EL (cell line): ENCODE data around the gene KIAA0319L.
A peak's percentile ranks its signal among the peaks of the same experiment; 100 is the strongest.
"Not testable (repeated sequence)": the region's sequence is repeated elsewhere in the genome, so short reads cannot be mapped to it uniquely, and the experiment has no call there.

ENCODE experiments used
- DNase-seq: peaks from one replicate; pipeline ENCODE4 v3.0.0-alpha.2; 2016

KIAA0319L gene

GRCh38 chr1:35481229-35481628, 76.0 kb downstream of the KIAA0319L start:
- DNase-seq: no peak

- DNase-seq: no peak
These were observed 79.3 kb downstream of the KIAA0319L start for GRCh38 chr1:35477870-35478269.

DNA sequence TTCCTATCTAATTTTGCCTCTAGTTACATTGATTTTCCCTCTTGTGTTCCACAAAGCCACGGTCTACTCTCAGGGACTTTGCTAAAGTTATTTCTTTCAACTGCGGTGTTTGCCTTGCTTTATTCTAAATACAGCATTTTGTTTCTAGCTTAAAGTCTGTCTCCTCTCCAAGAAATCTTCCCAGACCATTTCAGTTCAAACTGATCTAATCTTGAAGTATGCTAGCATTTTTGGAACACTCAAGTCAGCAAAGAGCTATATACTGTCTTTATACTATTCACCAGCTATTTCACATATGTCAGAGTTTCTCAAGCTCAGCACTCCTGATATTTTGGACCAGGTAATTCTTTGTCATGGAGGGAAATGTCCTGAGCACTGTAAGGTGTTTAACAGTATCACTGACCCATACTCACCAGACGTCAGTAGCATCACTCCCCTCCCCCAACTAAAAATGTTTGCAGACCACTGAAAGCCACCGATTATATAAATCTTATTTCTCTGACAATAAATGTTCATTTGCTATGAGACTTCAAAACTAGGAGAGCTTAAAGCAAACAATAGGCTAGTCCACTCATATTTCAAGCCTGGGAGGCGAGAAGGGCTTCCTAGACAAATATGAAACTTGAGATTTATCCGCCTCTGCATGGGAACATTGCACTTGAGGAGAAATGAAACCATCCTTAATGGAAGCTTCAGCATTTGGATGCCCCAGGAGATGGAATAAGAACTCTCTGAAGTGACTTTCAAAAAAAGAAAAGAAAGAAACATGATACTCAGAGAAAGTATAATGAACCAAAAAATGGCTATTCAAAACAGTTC, 81.1 kb downstream of the KIAA0319L start:
- no peak for DNase-seq

DNA sequence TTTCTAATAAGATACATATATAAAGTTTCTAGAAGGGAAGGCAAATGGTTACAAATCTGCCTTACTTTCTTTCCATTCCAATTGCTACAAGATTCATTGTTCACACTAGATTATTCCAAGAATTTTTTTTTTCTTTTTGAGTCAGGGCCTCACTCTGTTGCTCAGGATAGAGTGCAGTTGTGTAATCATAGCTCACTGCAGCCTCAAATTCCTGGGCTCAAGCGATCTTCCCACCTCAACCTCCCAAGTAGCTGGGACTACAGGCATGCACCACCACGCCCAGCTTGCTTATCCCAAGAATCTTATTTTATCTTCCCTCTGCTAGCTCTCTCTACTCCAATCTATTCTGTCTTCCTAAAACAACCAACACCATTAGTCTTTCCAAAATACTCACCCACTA, 81.8 kb downstream of the KIAA0319L start:
- DNase-seq: no peak

GRCh38 chr1:35473216-35473615, 84.0 kb downstream of the KIAA0319L start:
- DNase-seq: not testable (repeated sequence)

GRCh38 chr1:35470977-35471613, 86.1 kb downstream of the KIAA0319L start:
- DNase-seq: no peak

DNA sequence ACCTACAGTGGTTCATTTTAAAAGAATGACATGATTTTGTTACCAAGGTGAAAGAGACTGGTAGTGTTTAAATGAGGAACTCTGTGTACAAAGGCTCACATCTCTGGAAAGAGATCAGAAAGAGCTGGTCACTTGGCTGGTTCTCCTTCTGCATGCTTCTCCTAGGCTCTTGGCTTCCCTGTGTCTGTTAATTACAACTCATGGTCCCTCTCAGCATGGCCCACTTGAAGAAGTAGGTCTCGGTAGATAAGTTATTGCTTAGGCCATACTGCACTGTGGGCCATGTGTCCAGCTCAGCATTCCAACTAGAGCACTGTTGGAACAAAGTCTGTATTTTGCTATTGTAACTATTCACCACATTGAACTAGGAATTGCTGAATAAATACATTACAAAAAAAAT, 91.1 kb downstream of the KIAA0319L start:
- no peak for DNase-seq

- DNase-seq: not testable (repeated sequence)
These were observed 93.5 kb downstream of the KIAA0319L start for GRCh38 chr1:35463749-35464148.

DNA sequence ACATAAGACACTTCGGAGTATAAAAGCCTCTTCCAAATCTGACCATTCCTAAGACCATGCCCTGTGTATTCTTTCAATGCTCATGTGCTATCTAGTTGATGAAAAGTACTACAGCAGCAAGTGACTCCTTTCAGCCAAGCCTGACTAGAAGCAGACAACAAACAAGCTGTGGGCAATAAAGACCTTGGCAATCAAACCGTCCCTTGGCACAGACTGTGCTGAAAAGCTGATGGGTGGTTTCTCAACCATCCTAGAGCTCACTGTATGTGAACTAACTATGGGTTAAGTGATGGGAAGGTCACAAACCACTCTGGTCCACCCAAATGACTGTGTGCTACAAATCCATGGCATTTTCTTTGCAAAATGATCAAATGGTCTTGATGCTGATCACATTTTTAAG, 94.0 kb downstream of the KIAA0319L start:
- no peak for DNase-seq

DNA sequence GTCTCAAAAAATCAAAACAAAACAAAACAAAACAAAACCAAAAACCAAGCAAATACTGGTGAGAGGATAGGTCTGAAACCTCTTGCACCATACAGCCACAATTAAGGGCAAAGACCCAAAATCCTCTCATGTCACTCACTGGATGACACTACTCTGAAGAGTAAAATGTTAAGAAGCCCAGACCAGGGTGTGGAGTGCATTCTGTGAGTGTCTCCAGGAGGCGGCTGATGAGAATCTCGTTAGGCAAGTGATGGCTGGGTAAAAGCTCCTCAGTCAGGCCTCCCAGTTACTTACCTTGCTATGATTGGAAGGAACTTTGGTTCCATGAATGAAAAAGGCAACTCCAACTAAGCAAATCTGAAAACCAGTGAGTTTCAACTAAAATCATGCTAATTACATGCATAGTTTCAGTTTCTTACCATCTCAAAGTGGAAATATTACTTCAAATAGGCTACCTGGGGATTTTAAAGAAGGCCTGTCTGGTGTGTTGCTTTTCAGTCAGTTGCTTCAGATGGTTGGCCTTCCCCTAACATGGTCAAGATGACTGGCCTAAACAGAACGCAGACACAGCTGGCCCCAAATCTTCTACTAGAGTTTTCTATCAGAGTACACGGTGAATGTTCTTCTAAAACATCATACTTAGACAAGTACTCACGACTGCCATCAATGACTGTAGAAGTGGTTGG, 95.1 kb downstream of the KIAA0319L start:
- no peak for DNase-seq

DNA sequence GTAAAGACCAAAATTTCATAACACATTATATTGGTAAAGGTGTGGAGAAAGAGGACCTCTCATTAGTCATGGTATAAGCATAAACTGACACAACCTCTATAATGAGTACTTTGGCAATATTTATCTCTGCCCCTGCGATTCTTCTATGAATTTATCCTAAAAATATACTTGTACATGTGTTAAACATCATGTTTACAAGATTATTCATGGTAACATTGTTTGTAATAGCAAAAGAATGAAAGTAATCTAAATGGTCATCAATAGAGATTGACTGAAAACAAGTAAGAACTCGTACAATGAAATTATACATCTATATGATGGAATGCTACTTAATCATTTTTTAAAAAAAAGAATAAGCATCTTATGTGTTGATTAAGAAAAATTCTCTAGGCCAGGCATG, 96.4 kb downstream of the KIAA0319L start:
- DNase-seq: no peak

GRCh38 chr1:35454616-35455015, 102.6 kb downstream of the KIAA0319L start:
- peak; percentile 18 for DNase-seq

GRCh38 chr1:35454176-35454575, 103.0 kb downstream of the KIAA0319L start:
- DNase-seq: no peak

- no peak for DNase-seq
These were observed 104.2 kb downstream of the KIAA0319L start for GRCh38 chr1:35453031-35453430.

- peak; percentile 16 for DNase-seq
These were observed 105.0 kb downstream of the KIAA0319L start for GRCh38 chr1:35452106-35452774.

GRCh38 chr1:35451125-35451528, 106.1 kb downstream of the KIAA0319L start:
- DNase-seq: peak; percentile 69

DNA sequence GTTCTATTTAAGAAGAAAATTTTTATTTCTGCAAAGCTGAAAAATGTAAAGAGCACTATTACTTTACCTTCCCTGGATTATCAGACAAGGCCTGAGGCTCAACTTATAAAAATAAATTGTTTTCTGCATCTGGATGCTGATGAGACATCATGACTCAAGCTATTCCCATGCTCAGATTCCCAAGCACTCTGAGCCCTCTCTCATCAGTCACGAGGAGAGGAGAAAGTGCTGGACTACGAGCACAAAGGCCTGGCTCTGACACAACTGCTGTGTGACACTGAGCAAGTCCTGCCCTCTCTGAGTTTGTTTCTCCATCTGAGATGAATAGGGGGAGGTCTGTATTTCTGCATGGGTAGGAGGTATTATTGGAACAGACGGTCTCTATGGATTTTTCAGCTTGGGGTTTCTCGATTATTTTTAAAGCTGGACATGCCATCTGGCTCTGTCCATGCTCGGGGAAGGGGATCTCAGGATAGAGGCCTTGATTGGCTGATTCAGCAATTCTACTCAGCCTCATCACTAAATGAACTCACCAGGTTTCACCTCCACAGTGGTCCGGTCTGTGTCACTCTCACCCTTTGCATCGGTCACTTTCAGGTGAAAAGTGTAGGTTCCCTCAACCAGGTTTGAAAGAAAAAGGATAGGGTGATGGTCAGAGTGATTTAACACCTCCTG, 107.7 kb downstream of the KIAA0319L start:
- DNase-seq: peak; percentile 92

DNA sequence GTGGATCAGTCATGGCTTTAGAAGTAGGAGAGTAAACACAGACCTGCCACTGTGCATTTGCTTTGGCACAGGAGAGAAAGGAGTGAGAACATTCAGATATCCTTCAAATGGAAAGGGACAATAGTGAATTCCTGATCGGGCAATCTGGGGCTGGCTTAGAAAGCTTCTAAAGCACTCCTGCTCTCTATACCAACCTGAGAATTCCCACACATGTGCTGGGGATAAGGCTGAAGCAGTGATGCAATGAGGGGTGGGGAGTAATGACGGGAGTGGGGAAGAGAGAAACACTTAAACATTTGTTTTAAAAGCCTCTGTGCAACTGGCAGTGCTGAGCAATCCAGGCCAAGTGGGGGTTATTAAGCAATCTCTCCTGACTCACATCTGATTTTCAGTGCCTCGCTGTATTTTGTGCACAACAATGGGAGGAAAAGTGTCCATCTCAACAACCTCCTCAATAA, 108.8 kb downstream of the KIAA0319L start:
- DNase-seq: peak; percentile 93

DNA sequence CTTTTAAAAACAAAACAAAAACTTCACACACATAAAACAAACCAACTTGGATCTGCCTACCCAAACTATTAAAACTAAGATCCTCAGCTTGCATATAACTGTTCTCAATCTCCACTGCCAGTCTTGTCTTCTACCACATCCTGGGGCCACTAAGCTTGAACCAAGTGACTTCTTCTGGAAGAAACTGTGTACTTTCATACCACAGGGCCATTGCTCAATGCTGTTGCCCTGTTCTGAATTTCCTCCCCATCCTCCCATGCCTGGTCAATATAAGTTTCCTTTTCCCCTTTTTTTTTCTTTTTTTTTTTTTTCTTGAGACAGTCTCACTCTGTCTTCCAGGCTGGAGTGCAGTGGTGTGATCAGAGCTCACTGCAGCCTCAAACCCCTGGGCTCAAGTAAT, 109.9 kb downstream of the KIAA0319L start:
- no peak for DNase-seq

DNA sequence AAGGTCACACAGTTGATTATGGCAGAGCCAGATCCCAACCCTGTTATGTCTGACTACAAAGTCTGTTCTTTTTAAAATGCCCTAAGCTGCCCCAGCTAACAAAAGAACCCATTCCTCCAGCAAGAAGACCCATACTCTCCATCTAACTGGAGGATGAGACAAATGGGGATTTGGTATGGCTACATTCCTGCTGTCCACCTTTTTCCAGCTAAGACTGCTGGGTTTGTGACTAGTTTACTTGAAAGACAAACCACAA, 112.8 kb downstream of the KIAA0319L start:
- DNase-seq: no peak

DNA sequence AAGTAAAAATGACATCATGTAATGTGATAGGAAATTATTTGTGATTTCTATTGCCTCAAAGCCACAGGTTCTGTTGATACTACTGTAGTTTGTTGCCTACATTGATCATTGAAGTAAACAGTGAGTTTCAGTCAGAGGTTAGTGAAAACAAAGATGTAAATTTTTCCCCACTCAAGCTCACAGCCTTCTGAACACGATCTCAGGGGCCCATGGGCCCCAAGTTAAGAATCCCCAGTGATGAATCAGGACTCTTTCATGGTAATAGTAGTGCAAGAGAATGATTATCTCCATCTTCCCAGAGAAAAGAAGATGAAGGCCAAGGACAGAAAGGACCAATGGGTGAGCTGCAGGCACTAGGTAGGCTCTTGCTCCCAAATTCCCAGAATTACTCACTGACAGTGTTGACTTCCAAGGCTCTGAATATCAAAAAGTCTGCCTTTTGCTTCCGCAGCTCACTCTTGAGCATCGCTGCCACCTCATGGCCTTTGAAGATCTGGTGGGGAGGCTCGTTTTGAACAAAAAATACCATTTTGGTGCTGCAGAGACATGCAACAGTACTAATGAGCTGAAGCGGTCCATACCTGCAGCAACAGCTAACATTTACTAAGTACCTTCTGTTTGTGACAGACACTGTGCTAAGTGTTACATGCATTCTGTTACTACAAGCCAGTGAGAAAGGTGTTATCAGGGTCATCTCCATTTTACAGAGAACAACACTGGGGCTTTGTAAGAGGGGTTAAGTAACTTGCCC, 113.3 kb downstream of the KIAA0319L start:
- no peak for DNase-seq

DNA sequence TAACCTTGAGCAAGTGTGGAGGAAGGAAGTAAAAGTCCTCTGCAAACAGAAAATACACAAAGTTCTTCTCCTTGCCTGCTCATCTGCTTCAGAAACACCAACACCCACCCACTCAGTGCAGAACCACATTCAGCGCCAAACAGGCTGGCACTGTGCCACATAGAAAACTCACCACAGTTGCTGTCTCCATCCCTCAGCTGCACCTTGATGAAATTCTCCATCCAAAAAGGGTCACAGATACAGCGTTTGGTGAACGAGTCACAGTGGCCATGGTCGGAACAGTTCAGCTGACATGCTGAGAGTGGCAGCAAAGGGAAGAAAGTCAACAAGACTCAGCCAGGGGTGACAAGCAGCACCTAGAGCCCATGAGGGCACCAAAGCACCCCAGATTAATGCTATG, 114.5 kb downstream of the KIAA0319L start:
- no peak for DNase-seq
